Lung (tissue), 12 donors: ENCODE data around the gene KIF9. TPM values are rescaled to one million over a fixed set of nuclear protein-coding genes. Genes with fewer than 3 reads are reported as not detected.
"Not testable (repeated sequence)": the region's sequence is repeated elsewhere in the genome, so short reads cannot be mapped to it uniquely, and the experiment has no call there.

Experiments used
- ATAC-seq: fragments of 200-7000 bp; cut with Tn5 transposase; one replicate; pipeline ENCODE4 v1.9.1; 2020; ENCODE audit warnings: moderate number of reproducible peaks; ENCODE audit not compliant: insufficient read depth, low FRiP score
- DNase-seq, 3 donors: peaks; one replicate each; pipeline ENCODE4 v3.0.0-alpha.2; 2013 to 2017
- H3K27ac ChIP-seq, 2 donors: one replicate each; pipeline ENCODE4 v1.5.1; 2013; ENCODE audit warnings: mild to moderate bottlenecking in 2 of 2, moderate library complexity in 2 of 2, control low read depth in 1 of 2, inconsistent platforms in 1 of 2, low read depth in 1 of 2, low read length in 1 of 2
- H3K27me3 ChIP-seq, 3 donors: one replicate each; pipeline ENCODE4 v1.5.1; 2013; ENCODE audit warnings: low read length in 2 of 3; ENCODE audit not compliant: control insufficient read depth in 3 of 3, insufficient read depth in 3 of 3
- H3K36me3 ChIP-seq, 4 donors: one replicate each; pipeline ENCODE4 v1.5.1; 2013; ENCODE audit warnings: low read length in 4 of 4, mild to moderate bottlenecking in 1 of 4, moderate library complexity in 1 of 4; ENCODE audit not compliant: control insufficient read depth in 4 of 4, insufficient read depth in 4 of 4
- H3K4me1 ChIP-seq, 5 donors: one replicate each; pipeline ENCODE4 v1.5.1; 2013; ENCODE audit warnings: low read length in 5 of 5, mild to moderate bottlenecking in 2 of 5, moderate library complexity in 1 of 5; ENCODE audit not compliant: control insufficient read depth in 5 of 5, insufficient read depth in 5 of 5
- H3K4me3 ChIP-seq: one replicate; pipeline ENCODE4 v1.5.1; 2013; ENCODE audit warnings: mild to moderate bottlenecking, control low read depth, moderate library complexity
- H3K9ac ChIP-seq, 2 donors: one replicate each; pipeline ENCODE4 v1.5.1; 2013; ENCODE audit warnings: low read length in 2 of 2, control low read depth in 1 of 2; ENCODE audit not compliant: insufficient read depth in 1 of 2
- H3K9me3 ChIP-seq, 4 donors: one replicate each; pipeline ENCODE4 v1.5.1; 2013; ENCODE audit warnings: low read length in 3 of 4, mild to moderate bottlenecking in 1 of 4, moderate library complexity in 1 of 4; ENCODE audit not compliant: control insufficient read depth in 4 of 4, insufficient read depth in 3 of 4
- WGBS, 2 donors: extraction: QIAGEN DNeasy Blood & Tissue Kit; methylation state at CpG; one replicate each; pipeline ENCODE4 v1.1.7; 2013; 5-methylcytosine and 5-hydroxymethylcytosine counted together
- polyA plus RNA-seq, 2 donors: library from polyadenylated mRNA; stranded (reverse); fragments of 200-250 nt; gene quantifications; one replicate each; pipeline ENCODE4 v1.2.1, GENCODE V29; 2013
- total RNA-seq, 2 donors: library from RNA; depleted of rRNA in 1 of 2; stranded (reverse); fragments of >200 nt in 1 of 2; gene quantifications; one replicate each; pipeline ENCODE4 v1.2.1, GENCODE V29; 2014 to 2021
- TF ChIP-seq, protein P1 (sequence below): IDR thresholded peaks from 2 replicates; pipeline ENCODE4 v1.5.1; 2012; ENCODE audit warnings: mild to moderate bottlenecking; ENCODE audit errors: control extremely low read depth, extremely low read depth
- donor health status: control.
- donor health status: control.
- donor health status: Bipolar disorder and iron deficiency.
- donor health status: healthy.
- donor health status: DM: yes; HTN: yes; CAD: no.

KIF9 gene
- total and polyA plus RNA-seq, 4 donors: 13.6 to 18.4 (median 17.9) TPM

DNA sequence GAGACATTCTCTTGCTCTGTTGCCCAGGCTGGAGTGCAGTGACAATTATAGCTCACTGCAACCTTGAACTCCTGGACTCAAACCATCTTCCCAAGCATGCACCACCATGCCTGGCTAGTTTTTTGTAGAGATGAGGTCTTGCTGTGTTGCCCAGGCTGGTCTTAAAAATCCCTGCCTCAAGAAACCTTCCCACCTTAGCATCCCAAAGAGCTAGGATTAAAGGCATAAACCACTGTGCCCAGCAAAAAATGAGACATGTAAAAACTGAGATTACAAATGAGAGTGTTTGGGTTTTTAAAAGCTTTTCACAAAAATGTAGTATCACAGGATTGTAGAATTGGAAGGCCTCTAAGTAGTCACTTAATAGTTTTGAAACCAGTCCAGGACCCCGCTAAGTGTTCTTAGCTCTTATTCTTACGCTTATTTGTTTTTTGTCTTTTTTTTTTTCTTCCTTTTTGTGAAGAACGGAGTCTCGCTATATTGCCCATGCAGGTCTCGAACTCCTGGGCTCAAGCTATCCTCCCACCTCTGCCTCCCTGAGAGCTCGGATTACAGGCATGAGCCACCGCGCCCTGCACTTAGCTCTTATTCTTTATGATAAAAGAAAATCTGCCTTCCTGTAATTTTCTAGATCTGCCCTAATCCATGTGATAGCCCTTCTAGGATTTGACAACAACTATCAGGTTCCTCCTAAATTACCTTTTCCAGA lies 31.6 kb upstream of the KIF9 start:
- H3K36me3 ChIP-seq: peaks cover 0 to 2% (median 0%) of the 10 kb centered on the region in 4 donors
- DNase-seq: peak in 2 of 3 donors; percentile 26 to 49
- no peak overlapping the region for H3K27ac ChIP-seq
- no peak overlapping the region for H3K4me3 ChIP-seq
- peaks cover 0 to 12% (median 5%) of the 10 kb centered on the region in 5 donors for H3K4me1 ChIP-seq
- ATAC-seq: no peak
- no peaks in the 10 kb centered on the region for H3K27me3 ChIP-seq
- H3K9me3 ChIP-seq: no peaks in the 10 kb centered on the region
- no peak overlapping the region for H3K9ac ChIP-seq
- TF ChIP-seq, protein P1, sequence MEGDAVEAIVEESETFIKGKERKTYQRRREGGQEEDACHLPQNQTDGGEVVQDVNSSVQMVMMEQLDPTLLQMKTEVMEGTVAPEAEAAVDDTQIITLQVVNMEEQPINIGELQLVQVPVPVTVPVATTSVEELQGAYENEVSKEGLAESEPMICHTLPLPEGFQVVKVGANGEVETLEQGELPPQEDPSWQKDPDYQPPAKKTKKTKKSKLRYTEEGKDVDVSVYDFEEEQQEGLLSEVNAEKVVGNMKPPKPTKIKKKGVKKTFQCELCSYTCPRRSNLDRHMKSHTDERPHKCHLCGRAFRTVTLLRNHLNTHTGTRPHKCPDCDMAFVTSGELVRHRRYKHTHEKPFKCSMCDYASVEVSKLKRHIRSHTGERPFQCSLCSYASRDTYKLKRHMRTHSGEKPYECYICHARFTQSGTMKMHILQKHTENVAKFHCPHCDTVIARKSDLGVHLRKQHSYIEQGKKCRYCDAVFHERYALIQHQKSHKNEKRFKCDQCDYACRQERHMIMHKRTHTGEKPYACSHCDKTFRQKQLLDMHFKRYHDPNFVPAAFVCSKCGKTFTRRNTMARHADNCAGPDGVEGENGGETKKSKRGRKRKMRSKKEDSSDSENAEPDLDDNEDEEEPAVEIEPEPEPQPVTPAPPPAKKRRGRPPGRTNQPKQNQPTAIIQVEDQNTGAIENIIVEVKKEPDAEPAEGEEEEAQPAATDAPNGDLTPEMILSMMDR: no peak
- WGBS, 2 donors: 80 to 90% methylated on average over 8 of the region's 8 CpGs

- ATAC-seq (no peak), DNase-seq (no peak)
- 85 to 86% methylated on average over 1 of the region's 1 CpG for WGBS, 2 donors
- Histone ChIP-seq H3K4me1 (peaks cover 0 to 5% (median 4%) of the 10 kb centered on the region in 5 donors), H3K27me3 (no peaks in the 10 kb centered on the region), H3K36me3 (peaks cover 0 to 2% (median 0%) of the 10 kb centered on the region in 4 donors), H3K9me3 (no peaks in the 10 kb centered on the region), H3K27ac (no peak overlapping the region), H3K4me3 (no peak overlapping the region), H3K9ac (no peak overlapping the region)
- TF ChIP-seq, protein P1: no peak
Observed at GRCh38 chr3:47313341-47314055, 30.9 kb upstream of the KIF9 start.

DNA sequence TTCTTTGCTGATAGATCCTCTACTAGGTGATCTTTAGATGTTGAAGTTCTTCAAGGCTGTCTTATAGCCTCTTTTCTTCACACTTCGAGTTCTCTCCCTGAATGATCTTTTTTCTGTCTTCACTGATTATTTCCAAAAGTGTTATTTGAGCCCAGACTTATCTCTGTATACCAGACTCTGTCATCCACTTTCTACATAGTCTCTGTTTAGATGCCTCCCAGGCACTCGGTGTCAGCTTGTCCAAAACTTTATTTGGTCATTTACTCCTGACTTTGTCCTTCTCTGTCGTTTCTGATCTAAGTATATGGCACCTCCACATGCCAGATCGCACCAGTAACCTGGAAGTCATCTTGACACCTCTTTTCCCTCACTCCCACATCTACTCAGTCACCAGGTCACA lies 27.8 kb upstream of the KIF9 start:
- H3K4me3 ChIP-seq: no peak overlapping the region
- H3K27ac ChIP-seq: no peak overlapping the region
- H3K9ac ChIP-seq: no peak overlapping the region
- H3K4me1 ChIP-seq: peaks cover 0 to 2% (median 0%) of the 10 kb centered on the region in 5 donors
- H3K27me3 ChIP-seq: no peaks in the 10 kb centered on the region
- ATAC-seq (no peak), DNase-seq (no peak)
- WGBS, 2 donors: 92 to 95% methylated on average over 4 of the region's 4 CpGs
- peaks cover 0 to 4% (median 0%) of the 10 kb centered on the region in 4 donors for H3K36me3 ChIP-seq
- TF ChIP-seq, protein P1: no peak
- H3K9me3 ChIP-seq: no peaks in the 10 kb centered on the region

DNA sequence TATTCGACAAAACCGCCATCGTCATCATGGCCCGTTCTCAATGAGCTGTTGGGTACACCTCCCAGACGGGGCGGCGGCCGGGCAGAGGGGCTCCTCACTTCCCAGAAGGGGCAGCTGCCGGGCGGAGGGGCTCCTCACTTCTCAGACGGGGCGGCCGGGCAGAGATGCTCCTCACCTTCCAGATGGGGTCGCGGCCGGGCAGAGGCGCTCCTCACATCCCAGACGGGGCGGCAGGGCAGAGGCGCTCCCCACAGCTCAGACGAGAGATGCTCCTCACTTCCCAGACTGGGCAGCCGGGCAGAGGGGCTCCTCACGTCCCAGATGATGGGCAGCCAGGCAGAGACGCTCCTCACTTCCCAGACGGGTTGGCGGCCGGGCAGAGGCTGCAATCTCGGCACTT lies 26.6 kb upstream of the KIF9 start:
- H3K4me1 ChIP-seq, ATAC-seq, H3K36me3 ChIP-seq, H3K27me3 ChIP-seq, DNase-seq, H3K27ac ChIP-seq, H3K9me3 ChIP-seq, H3K4me3 ChIP-seq, H3K9ac ChIP-seq: not testable (repeated sequence)
- 98% methylated on average over 24 to 27 of the region's 28 CpGs for WGBS, 2 donors
